Right lobe of liver (tissue), 4 donors: ENCODE measurements around the gene AGAP9.

Experiments used
- CTCF ChIP-seq, 4 donors: fragments of 200-600 bp in 3 of 4; fragments of 450-650 bp in 1 of 4; IDR thresholded peaks; one replicate each; pipeline versions ENCODE4 v1.5.1 to v1.8.0; 2016 to 2022; ENCODE audit warnings: antibody characterized with exemption in 4 of 4, mild to moderate bottlenecking in 2 of 4
- POLR2A ChIP-seq: fragments of 450-650 bp; IDR thresholded peaks from one replicate; pipeline ENCODE4 v1.6.1; 2017; ENCODE audit warnings: antibody characterized with exemption, mild to moderate bottlenecking
- donor health status: DM: no; HTN: no; CAD: no.
- donor health status: DM: no; HTN: no; CAD: no.
- donor health status: DM: no; HTN: yes; CAD: no.

- TF ChIP-seq POLR2A, result no peak
- TF ChIP-seq CTCF (IDR thresholded peaks at IDR 0.05), result no peak
Observed at GRCh38 chr10:47454008-47454779, 69.2 kb downstream of the AGAP9 start.
